H1 (cell line): Measurements from ENCODE around the gene TACC2. TPM values are rescaled to one million over a fixed set of nuclear protein-coding genes. Genes with fewer than 3 reads are reported as not detected.

Experiments
- CTCF ChIA-PET: fragments of 300-600 bp; sonication (Branson Sonifier 250); formaldehyde crosslinking; loops from one replicate; lab custom pipeline; 2021; ENCODE audit not compliant: partially characterized antibody; lab: Charles Lee
- POLR2A ChIA-PET: fragments of 300-600 bp; sonication (Branson Sonifier 250); formaldehyde crosslinking; loops from one replicate; lab custom pipeline; 2021; ENCODE audit warnings: inconsistent platforms; ENCODE audit not compliant: partially characterized antibody; lab: Charles Lee
- DNase-seq, 2 experiments: peaks; one replicate each; pipeline versions ENCODE4 v3.0.0 to v3.0.0-alpha.2; 2010 to 2022; ENCODE audit warnings: low spot score in 2 of 2, low read depth in 1 of 2, mixed read lengths in 1 of 2
- FAIRE-seq: peaks from 2 replicates; lab custom pipeline; 2011; peaks lifted over from hg19 to GRCh38; lab: Jason Lieb, UNC
- H2AFZ ChIP-seq: 2 replicates; pipeline ENCODE4 v1.8.1; 2012; ENCODE audit warnings: low read length, inconsistent platforms
- H2AK5ac ChIP-seq: 2 replicates; pipeline ENCODE4 v1.6.1; 2013; ENCODE audit warnings: low read depth, low read length
- H2BK120ac ChIP-seq: replicated peaks from 2 replicates; pipeline ENCODE3; 2013; ENCODE audit warnings: low read depth, low read length, inconsistent platforms
- H2BK12ac ChIP-seq: 2 replicates; pipeline ENCODE4 v1.6.1; 2013; ENCODE audit warnings: low read depth, low read length
- H2BK15ac ChIP-seq: 2 replicates; pipeline ENCODE4 v1.6.1; 2013; ENCODE audit warnings: low read length
- H2BK20ac ChIP-seq: 2 replicates; pipeline ENCODE4 v1.6.1; 2013; ENCODE audit warnings: low read length
- H2BK5ac ChIP-seq: 2 replicates; pipeline ENCODE4 v1.6.1; 2013; ENCODE audit warnings: low read depth, low read length
- H3K14ac ChIP-seq: 2 replicates; pipeline ENCODE4 v1.6.1; 2013; ENCODE audit warnings: inconsistent platforms; ENCODE audit not compliant: insufficient read length
- H3K18ac ChIP-seq: 2 replicates; pipeline ENCODE4 v1.6.1; 2013; ENCODE audit warnings: low read length; ENCODE audit errors: extremely low read depth
- H3K23ac ChIP-seq: 2 replicates; pipeline ENCODE4 v1.6.1; 2013; ENCODE audit warnings: inconsistent platforms; ENCODE audit not compliant: insufficient read length
- H3K23me2 ChIP-seq: 2 replicates; pipeline ENCODE4 v1.6.1; 2013; ENCODE audit warnings: low read depth, low read length
- H3K27ac ChIP-seq: 2 replicates; pipeline ENCODE4 v1.6.1; 2011; ENCODE audit warnings: low read depth, low read length, inconsistent platforms
- H3K27me3 ChIP-seq, 4 experiments: replicated peaks in 1 of 4; 1 replicate in 1 of 4; 2 replicates in 3 of 4; pipeline versions ENCODE4 v1.6.1 to v1.8.1; 2011 to 2013; ENCODE audit warnings: low read length in 3 of 4, mild to moderate bottlenecking in 3 of 4, inconsistent platforms in 2 of 4, mixed read lengths in 2 of 4, moderate library complexity in 1 of 4; ENCODE audit not compliant: control insufficient read depth in 3 of 4, insufficient read depth in 3 of 4; ENCODE audit errors: extremely low read depth in 1 of 4
- H3K36me3 ChIP-seq, 4 experiments: 2 replicates each; pipeline versions ENCODE4 v1.6.1 to v1.8.1; 2011 to 2013; ENCODE audit warnings: mild to moderate bottlenecking in 4 of 4, low read length in 3 of 4, moderate library complexity in 2 of 4, control low read depth in 1 of 4, inconsistent platforms in 1 of 4; ENCODE audit not compliant: insufficient read depth in 4 of 4, control insufficient read depth in 2 of 4
- H3K4ac ChIP-seq: replicated peaks from 2 replicates; pipeline ENCODE3; 2013; ENCODE audit warnings: low read length, low read depth, mixed read lengths, inconsistent platforms; ENCODE audit not compliant: insufficient read length
- H3K4me1 ChIP-seq, 4 experiments: replicated peaks in 1 of 4; 1 replicate in 1 of 4; 2 replicates in 3 of 4; pipeline versions ENCODE4 v1.6.1 to v1.8.1; 2011 to 2013; ENCODE audit warnings: low read length in 3 of 4, inconsistent platforms in 2 of 4, mixed read lengths in 1 of 4; ENCODE audit not compliant: insufficient read depth in 4 of 4, control insufficient read depth in 3 of 4
- H3K4me2 ChIP-seq, 2 experiments: 2 replicates each; pipeline versions ENCODE4 v1.6.1 to v1.8.1; 2011 to 2013; ENCODE audit warnings: low read depth in 2 of 2, low read length in 2 of 2, control low read depth in 1 of 2, inconsistent platforms in 1 of 2, mild to moderate bottlenecking in 1 of 2; ENCODE audit not compliant: insufficient read depth in 1 of 2
- H3K4me3 ChIP-seq, 4 experiments: fragments of 200-600, 300-600 bp in 1 of 4; sonication (generic), shearing (Covaris generic), sonication (Bioruptor Twin) in 1 of 4; 2 replicates each; pipeline versions ENCODE4 v1.5.1 to v1.8.1; 2011 to 2016; ENCODE audit warnings: low read length in 4 of 4, low read depth in 3 of 4, control low read depth in 2 of 4, inconsistent platforms in 2 of 4, mild to moderate bottlenecking in 2 of 4, mixed read lengths in 1 of 4, moderate library complexity in 1 of 4; ENCODE audit not compliant: insufficient read depth in 2 of 4; ENCODE audit errors: extremely low read depth in 1 of 4
- H3K56ac ChIP-seq: replicated peaks from 2 replicates; pipeline ENCODE3; 2013; ENCODE audit warnings: low read depth, mild to moderate bottlenecking, mixed read lengths, low read length, inconsistent platforms; ENCODE audit not compliant: insufficient read length
- H3K79me1 ChIP-seq: 2 replicates; pipeline ENCODE4 v1.6.1; 2013; ENCODE audit warnings: low read depth, low read length, control low read depth
- H3K79me2 ChIP-seq, 2 experiments: 2 replicates each; pipeline versions ENCODE4 v1.6.1 to v1.8.1; 2012 to 2013; ENCODE audit warnings: low read length in 2 of 2, mild to moderate bottlenecking in 2 of 2, inconsistent platforms in 1 of 2; ENCODE audit not compliant: insufficient read depth in 2 of 2, control insufficient read depth in 1 of 2
- H3K9ac ChIP-seq, 4 experiments: replicated peaks in 1 of 4; 1 replicate in 1 of 4; 2 replicates in 3 of 4; pipeline versions ENCODE4 v1.6.1 to v1.8.1; 2011 to 2013; ENCODE audit warnings: low read depth in 3 of 4, low read length in 3 of 4, control low read depth in 2 of 4, mild to moderate bottlenecking in 2 of 4, moderate library complexity in 2 of 4, inconsistent platforms in 1 of 4; ENCODE audit errors: extremely low read depth in 1 of 4
- H3K9me3 ChIP-seq, 2 experiments: 2 replicates each; pipeline versions ENCODE4 v1.6.1 to v1.8.1; 2012 to 2013; ENCODE audit warnings: mild to moderate bottlenecking in 2 of 2, moderate library complexity in 2 of 2, control low read depth in 1 of 2, inconsistent platforms in 1 of 2, low read depth in 1 of 2, low read length in 1 of 2, mixed read lengths in 1 of 2; ENCODE audit not compliant: insufficient read depth in 2 of 2
- H4K20me1 ChIP-seq, 2 experiments: replicated peaks in 1 of 2; 2 replicates each; pipeline versions ENCODE3 to v1.8.1; 2011 to 2013; ENCODE audit warnings: inconsistent platforms in 2 of 2, low read length in 2 of 2, mild to moderate bottlenecking in 1 of 2; ENCODE audit not compliant: insufficient read depth in 2 of 2, control insufficient read depth in 1 of 2
- H4K5ac ChIP-seq: 2 replicates; pipeline ENCODE4 v1.6.1; 2013; ENCODE audit warnings: low read length, low read depth, mixed read lengths, inconsistent platforms; ENCODE audit not compliant: insufficient read length
- H4K8ac ChIP-seq: 2 replicates; pipeline ENCODE4 v1.8.0; 2013; ENCODE audit warnings: mild to moderate bottlenecking, moderate library complexity, low read length, inconsistent platforms; ENCODE audit not compliant: insufficient read depth; ENCODE audit errors: extremely low read depth
- H4K91ac ChIP-seq: replicated peaks from 2 replicates; pipeline ENCODE3; 2013; ENCODE audit warnings: low read length, mixed read lengths, inconsistent platforms; ENCODE audit not compliant: insufficient read length
- CHD2 ChIP-seq: IDR thresholded peaks from 2 replicates; pipeline ENCODE4 v1.6.1; 2012; ENCODE audit warnings: low read length, improper control_type of control experiment
- GABPA ChIP-seq: IDR thresholded peaks from 2 replicates; pipeline ENCODE4 v1.6.1; 2011; ENCODE audit warnings: mild to moderate bottlenecking, low read length, moderate library complexity, borderline replicate concordance; ENCODE audit not compliant: insufficient read depth
- JUN ChIP-seq: IDR thresholded peaks from 2 replicates; pipeline ENCODE4 v1.6.1; 2011; ENCODE audit warnings: low read depth, mild to moderate bottlenecking, improper control_type of control experiment, low read length
- JUND ChIP-seq: IDR thresholded peaks from 2 replicates; pipeline ENCODE4 v1.6.1; 2011; ENCODE audit warnings: mild to moderate bottlenecking, improper control_type of control experiment, low read length
- POLR2A ChIP-seq, 2 experiments: IDR thresholded peaks; 1 replicate in 1 of 2; 2 replicates in 1 of 2; pipeline ENCODE4 v1.6.1; 2011; ENCODE audit warnings: low read depth in 2 of 2, low read length in 2 of 2, mild to moderate bottlenecking in 2 of 2; ENCODE audit errors: control extremely low read depth in 1 of 2
- RFX5 ChIP-seq: IDR thresholded peaks from 2 replicates; pipeline ENCODE4 v1.6.1; 2011; ENCODE audit warnings: low read depth, low read length, improper control_type of control experiment, borderline replicate concordance
- SIRT6 ChIP-seq: IDR thresholded peaks from one replicate; pipeline ENCODE4 v1.7.1; 2012; ENCODE audit warnings: low read length, inconsistent platforms
- SP2 ChIP-seq: IDR thresholded peaks from 2 replicates; pipeline ENCODE4 v1.6.1; 2012; ENCODE audit warnings: mild to moderate bottlenecking, low read length, inconsistent platforms
- WGBS, 2 experiments: shearing (Covaris generic) in 1 of 2; methylation state at CpG; one replicate each; pipeline versions ENCODE4 v1.1.6 to v1.1.7; 2013 to 2015; ENCODE audit warnings: low lambda C conversion rate in 2 of 2, mixed read lengths in 2 of 2, inconsistent platforms in 1 of 2, low coverage in 1 of 2, missing lambda C conversion rate in 1 of 2; ENCODE audit not compliant: insufficient replicate concordance in 2 of 2, insufficient coverage in 1 of 2, insufficient read length in 1 of 2; ENCODE audit errors: extremely low coverage in 1 of 2, missing lambda C conversion rate in 1 of 2; 5-methylcytosine and 5-hydroxymethylcytosine counted together
- polyA plus RNA-seq, 7 experiments: library from polyadenylated mRNA; depleted of rRNA in 3 of 7; stranded (reverse) in 5 of 7; unstranded in 2 of 7; fragments of >200 nt in 5 of 7; fragments of 200-250 nt in 2 of 7; gene quantifications; 1 replicate in 5 of 7; 2 replicates in 1 of 7; 4 replicates in 1 of 7; pipeline versions ENCODE4 v1.2.1 to v1.2.3, GENCODE V29; 2011 to 2013; ENCODE audit warnings: missing spikeins in 2 of 7, mixed read lengths in 2 of 7
- total RNA-seq: library from RNA; stranded (reverse); fragmentation: NEBNext Ultra II Directional; extraction: Animal tissue kit (Norgen Biotek cat#: 25700); gene quantifications from 2 replicates; pipeline ENCODE4 v1.2.1, GENCODE V29; 2021

TACC2 gene
- total and polyA plus RNA-seq, 2 of the 8 experiments (the other 6 are each of a cell fraction or from before 2014, with no cell fraction given): 21.2 to 46.6 TPM

- Histone ChIP-seq H3K36me3 (no peaks in the 10 kb centered on the region), H2BK120ac (no peak overlapping the region), H3K27ac (no peak overlapping the region), H2BK20ac (no peak overlapping the region), H2BK15ac (no peak overlapping the region), H3K4me3 (no peak overlapping the region), H3K4ac (no peak overlapping the region), H4K20me1 (no peaks in the 10 kb centered on the region), H4K5ac (no peak overlapping the region), H4K91ac (no peak overlapping the region), H3K14ac (no peak overlapping the region), H3K23me2 (no peaks in the 10 kb centered on the region), H3K79me2 (no peaks in the 10 kb centered on the region), H3K9ac (no peak overlapping the region), H3K79me1 (no peaks in the 10 kb centered on the region), H3K27me3 (no peaks in the 10 kb centered on the region), H3K9me3 (no peaks in the 10 kb centered on the region), H3K23ac (no peak overlapping the region), H2AK5ac (no peak overlapping the region), H4K8ac (peak overlapping the region; percentile 51; the same call in 1 of the 2 replicates), H2BK5ac (no peak overlapping the region), H2BK12ac (no peak overlapping the region), H3K56ac (no peak overlapping the region), H3K18ac (no peak overlapping the region; the same call in 1 of the 2 replicates), H3K4me1 (peaks cover 0 to 3% (median 2%) of the 10 kb centered on the region in 4 experiments; a peak in 6 of 7 replicates), H3K4me2 (no peak overlapping the region), H2AFZ (no peak overlapping the region)
- WGBS, 2 experiments: 86% methylated on average over 14 of the region's 14 CpGs; no CpG with 5 or more reads in 1 of the 2 experiments
- POLR2A ChIA-PET: interaction anchor here (0.9 to 1.3 kb wide), 3 partner anchors 75 to 136 kb away, joined by 3 to 5 read pairs (median 3); partner anchors contain the start of gene PLEKHA1
- DNase-seq (no peak), FAIRE-seq (no peak)
- CTCF ChIA-PET: interaction anchor here (0.5 to 4.5 kb wide), 55 partner anchors 7 to 663 kb away, joined by 3 to 85 read pairs (median 4); partner anchors contain the start of genes ARMS2 and BTBD16
- TF ChIP-seq GABPA (no peak), SIRT6 (no peak), RFX5 (no peak), POLR2A (IDR thresholded peaks at IDR 0.05; ENCODE audit: control extremely low read depth in 1 of 2, low read depth in 2 of 2, low read length in 2 of 2) (no peak), SP2 (no peak), CHD2 (no peak), JUND (no peak), JUN (no peak)
These were observed 310.6 kb downstream of the TACC2 start for GRCh38 chr10:122299423-122300075.
